ENCODE results near the gene LRTM2.

DNA sequence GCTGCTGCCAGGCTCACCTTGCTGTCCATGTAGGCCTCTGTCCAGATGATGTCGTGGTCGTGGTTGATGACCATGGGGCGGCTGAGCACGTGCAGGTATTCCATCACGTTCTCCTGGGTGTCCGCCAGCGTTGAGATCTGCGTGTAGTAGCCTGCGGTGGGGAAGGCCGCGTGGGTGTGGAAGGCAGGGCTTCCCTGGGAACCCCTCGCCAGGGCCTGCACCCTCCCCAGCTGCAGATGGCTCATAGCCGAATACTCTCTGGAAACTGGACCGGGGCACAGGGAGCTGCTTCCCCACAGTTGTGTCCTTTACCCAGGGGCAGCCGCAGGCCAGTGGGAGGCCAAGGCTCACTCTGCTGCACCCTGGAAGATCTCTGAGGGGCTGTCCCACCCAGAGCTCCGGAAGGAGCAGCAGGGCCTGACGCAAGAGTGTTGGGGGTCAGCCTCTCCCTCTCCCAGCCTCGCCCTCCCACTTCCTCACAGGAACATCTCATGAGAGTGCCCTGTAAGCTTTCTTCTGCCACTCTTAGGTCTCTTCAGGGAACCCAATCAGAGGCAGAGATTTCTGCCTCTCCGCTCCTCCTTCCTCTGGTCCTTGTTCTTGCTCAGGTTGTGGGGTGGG, 62.6 kb downstream of the LRTM2 start:
- TF ChIP-seq, protein P1, sequence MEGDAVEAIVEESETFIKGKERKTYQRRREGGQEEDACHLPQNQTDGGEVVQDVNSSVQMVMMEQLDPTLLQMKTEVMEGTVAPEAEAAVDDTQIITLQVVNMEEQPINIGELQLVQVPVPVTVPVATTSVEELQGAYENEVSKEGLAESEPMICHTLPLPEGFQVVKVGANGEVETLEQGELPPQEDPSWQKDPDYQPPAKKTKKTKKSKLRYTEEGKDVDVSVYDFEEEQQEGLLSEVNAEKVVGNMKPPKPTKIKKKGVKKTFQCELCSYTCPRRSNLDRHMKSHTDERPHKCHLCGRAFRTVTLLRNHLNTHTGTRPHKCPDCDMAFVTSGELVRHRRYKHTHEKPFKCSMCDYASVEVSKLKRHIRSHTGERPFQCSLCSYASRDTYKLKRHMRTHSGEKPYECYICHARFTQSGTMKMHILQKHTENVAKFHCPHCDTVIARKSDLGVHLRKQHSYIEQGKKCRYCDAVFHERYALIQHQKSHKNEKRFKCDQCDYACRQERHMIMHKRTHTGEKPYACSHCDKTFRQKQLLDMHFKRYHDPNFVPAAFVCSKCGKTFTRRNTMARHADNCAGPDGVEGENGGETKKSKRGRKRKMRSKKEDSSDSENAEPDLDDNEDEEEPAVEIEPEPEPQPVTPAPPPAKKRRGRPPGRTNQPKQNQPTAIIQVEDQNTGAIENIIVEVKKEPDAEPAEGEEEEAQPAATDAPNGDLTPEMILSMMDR (IDR thresholded peaks at IDR 0.05; ENCODE audit: low read depth, low read length, missing input control) = no peak
- TF ChIP-seq, protein P2, sequence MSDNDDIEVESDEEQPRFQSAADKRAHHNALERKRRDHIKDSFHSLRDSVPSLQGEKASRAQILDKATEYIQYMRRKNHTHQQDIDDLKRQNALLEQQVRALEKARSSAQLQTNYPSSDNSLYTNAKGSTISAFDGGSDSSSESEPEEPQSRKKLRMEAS (IDR thresholded peaks at IDR 0.05) = no peak
- TF ChIP-seq SP1 (IDR thresholded peaks at IDR 0.05) (no peak), HNF4G (IDR thresholded peaks at IDR 0.05) (no peak), TAF1 (conservative IDR thresholded peaks at IDR 0.05) (no peak), YY1 (IDR thresholded peaks at IDR 0.05) (no peak), HNF4A (conservative IDR thresholded peaks at IDR 0.05) (no peak), NR2F2 (IDR thresholded peaks at IDR 0.05) (no peak), GABPA (IDR thresholded peaks at IDR 0.05 in 1 of 2, conservative IDR thresholded peaks at IDR 0.05 in 1 of 2) (no peak), JUND (IDR thresholded peaks at IDR 0.05) (no peak)
- TF ChIP-seq, protein P3, sequence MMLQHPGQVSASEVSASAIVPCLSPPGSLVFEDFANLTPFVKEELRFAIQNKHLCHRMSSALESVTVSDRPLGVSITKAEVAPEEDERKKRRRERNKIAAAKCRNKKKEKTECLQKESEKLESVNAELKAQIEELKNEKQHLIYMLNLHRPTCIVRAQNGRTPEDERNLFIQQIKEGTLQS (IDR thresholded peaks at IDR 0.05) = no peak
- TF ChIP-seq, protein P4, sequence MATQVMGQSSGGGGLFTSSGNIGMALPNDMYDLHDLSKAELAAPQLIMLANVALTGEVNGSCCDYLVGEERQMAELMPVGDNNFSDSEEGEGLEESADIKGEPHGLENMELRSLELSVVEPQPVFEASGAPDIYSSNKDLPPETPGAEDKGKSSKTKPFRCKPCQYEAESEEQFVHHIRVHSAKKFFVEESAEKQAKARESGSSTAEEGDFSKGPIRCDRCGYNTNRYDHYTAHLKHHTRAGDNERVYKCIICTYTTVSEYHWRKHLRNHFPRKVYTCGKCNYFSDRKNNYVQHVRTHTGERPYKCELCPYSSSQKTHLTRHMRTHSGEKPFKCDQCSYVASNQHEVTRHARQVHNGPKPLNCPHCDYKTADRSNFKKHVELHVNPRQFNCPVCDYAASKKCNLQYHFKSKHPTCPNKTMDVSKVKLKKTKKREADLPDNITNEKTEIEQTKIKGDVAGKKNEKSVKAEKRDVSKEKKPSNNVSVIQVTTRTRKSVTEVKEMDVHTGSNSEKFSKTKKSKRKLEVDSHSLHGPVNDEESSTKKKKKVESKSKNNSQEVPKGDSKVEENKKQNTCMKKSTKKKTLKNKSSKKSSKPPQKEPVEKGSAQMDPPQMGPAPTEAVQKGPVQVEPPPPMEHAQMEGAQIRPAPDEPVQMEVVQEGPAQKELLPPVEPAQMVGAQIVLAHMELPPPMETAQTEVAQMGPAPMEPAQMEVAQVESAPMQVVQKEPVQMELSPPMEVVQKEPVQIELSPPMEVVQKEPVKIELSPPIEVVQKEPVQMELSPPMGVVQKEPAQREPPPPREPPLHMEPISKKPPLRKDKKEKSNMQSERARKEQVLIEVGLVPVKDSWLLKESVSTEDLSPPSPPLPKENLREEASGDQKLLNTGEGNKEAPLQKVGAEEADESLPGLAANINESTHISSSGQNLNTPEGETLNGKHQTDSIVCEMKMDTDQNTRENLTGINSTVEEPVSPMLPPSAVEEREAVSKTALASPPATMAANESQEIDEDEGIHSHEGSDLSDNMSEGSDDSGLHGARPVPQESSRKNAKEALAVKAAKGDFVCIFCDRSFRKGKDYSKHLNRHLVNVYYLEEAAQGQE (IDR thresholded peaks at IDR 0.05) = no peak

Data from liver (tissue), 3 donors.